ENCODE measurements around the gene PLEKHH3.
"Not testable (repeated sequence)": the region's sequence is repeated elsewhere in the genome, so short reads cannot be mapped to it uniquely, and the experiment has no call there.

PLEKHH3 gene

GRCh38 chr17:42647778-42648177 is 29.0 kb downstream of the PLEKHH3 start:
- in situ Hi-C loops (cut with MboI; ENCODE audit: low sequenced_read_pairs), result no loop called here

- in situ Hi-C loops (cut with MboI; ENCODE audit: low sequenced_read_pairs), result no loop called here
Observed at GRCh38 chr17:42642336-42642735, 34.5 kb downstream of the PLEKHH3 start.

GRCh38 chr17:42640121-42640520 is 36.7 kb downstream of the PLEKHH3 start:
- in situ Hi-C loops (cut with MboI; ENCODE audit: low sequenced_read_pairs), result no loop called here

GRCh38 chr17:42639525-42640113 is 37.2 kb downstream of the PLEKHH3 start:
- in situ Hi-C loops (cut with MboI; ENCODE audit: low sequenced_read_pairs), result no loop called here

GRCh38 chr17:42632949-42633444 is 43.8 kb downstream of the PLEKHH3 start:
- in situ Hi-C loops (cut with MboI; ENCODE audit: low sequenced_read_pairs), result no loop called here

- in situ Hi-C loops (cut with MboI; ENCODE audit: low sequenced_read_pairs), result no loop called here
Observed at GRCh38 chr17:42629411-42630009, 47.3 kb downstream of the PLEKHH3 start.

- in situ Hi-C loops (cut with MboI; ENCODE audit: low sequenced_read_pairs), result not testable (repeated sequence)
Observed at GRCh38 chr17:42627032-42627764, 49.6 kb downstream of the PLEKHH3 start.

- in situ Hi-C loops (cut with MboI; ENCODE audit: low sequenced_read_pairs), result no loop called here
Observed at GRCh38 chr17:42623732-42624596, 52.8 kb downstream of the PLEKHH3 start.

- in situ Hi-C loops (cut with MboI; ENCODE audit: low sequenced_read_pairs), result no loop called here
Observed at GRCh38 chr17:42623271-42623670, 53.5 kb downstream of the PLEKHH3 start.

GRCh38 chr17:42621987-42622386 is 54.8 kb downstream of the PLEKHH3 start:
- in situ Hi-C loops (cut with MboI; ENCODE audit: low sequenced_read_pairs), result not testable (repeated sequence)

- in situ Hi-C loops (cut with MboI; ENCODE audit: low sequenced_read_pairs), result no loop called here
Observed at GRCh38 chr17:42618442-42619150, 58.2 kb downstream of the PLEKHH3 start.

GRCh38 chr17:42617956-42618431 is 58.8 kb downstream of the PLEKHH3 start:
- in situ Hi-C loops (cut with MboI; ENCODE audit: low sequenced_read_pairs), result no loop called here

All from HL-60/S4 (cell line).